T1000 (cell line): ENCODE data around the gene MLH1.
"Not testable (repeated sequence)": the region's sequence is repeated elsewhere in the genome, so short reads cannot be mapped to it uniquely, and the experiment has no call there.

ENCODE experiments used
- DNase-seq: peaks from one replicate; lab custom pipeline; 2025; ENCODE audit warnings: mixed read lengths; lab: John Stamatoyannopoulos, UW

MLH1 gene

DNA sequence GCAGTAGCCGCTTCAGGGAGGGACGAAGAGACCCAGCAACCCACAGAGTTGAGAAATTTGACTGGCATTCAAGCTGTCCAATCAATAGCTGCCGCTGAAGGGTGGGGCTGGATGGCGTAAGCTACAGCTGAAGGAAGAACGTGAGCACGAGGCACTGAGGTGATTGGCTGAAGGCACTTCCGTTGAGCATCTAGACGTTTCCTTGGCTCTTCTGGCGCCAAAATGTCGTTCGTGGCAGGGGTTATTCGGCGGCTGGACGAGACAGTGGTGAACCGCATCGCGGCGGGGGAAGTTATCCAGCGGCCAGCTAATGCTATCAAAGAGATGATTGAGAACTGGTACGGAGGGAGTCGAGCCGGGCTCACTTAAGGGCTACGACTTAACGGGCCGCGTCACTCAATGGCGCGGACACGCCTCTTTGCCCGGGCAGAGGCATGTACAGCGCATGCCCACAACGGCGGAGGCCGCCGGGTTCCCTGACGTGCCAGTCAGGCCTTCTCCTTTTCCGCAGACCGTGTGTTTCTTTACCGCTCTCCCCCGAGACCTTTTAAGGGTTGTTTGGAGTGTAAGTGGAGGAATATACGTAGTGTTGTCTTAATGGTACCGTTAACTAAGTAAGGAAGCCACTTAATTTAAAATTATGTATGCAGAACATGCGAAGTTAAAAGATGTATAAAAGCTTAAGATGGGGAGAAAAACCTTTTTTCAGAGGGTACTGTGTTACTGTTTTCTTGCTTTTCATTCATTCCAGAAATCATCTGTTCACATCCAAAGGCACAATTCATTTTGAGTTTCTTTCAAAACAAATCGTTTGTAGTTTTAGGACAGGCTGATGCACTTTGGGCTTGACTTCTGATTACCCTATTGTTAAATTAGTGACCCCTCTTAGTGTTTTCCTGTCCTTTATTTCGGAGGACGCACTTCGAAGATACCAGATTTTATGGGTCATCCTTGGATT is at the start of gene MLH1:
MLH1 (plus strand) TSS at position 193 of the 958 bp plus-strand sequence; CDS start at position 223, 30 bp downstream.
- no peak for DNase-seq

- no peak for DNase-seq
Measured at GRCh38 chr3:36943601-36944000, 49.7 kb upstream of the MLH1 start.

GRCh38 chr3:36944012-36944640 is 49.2 kb upstream of the MLH1 start:
- peak; percentile 23 for DNase-seq

DNA sequence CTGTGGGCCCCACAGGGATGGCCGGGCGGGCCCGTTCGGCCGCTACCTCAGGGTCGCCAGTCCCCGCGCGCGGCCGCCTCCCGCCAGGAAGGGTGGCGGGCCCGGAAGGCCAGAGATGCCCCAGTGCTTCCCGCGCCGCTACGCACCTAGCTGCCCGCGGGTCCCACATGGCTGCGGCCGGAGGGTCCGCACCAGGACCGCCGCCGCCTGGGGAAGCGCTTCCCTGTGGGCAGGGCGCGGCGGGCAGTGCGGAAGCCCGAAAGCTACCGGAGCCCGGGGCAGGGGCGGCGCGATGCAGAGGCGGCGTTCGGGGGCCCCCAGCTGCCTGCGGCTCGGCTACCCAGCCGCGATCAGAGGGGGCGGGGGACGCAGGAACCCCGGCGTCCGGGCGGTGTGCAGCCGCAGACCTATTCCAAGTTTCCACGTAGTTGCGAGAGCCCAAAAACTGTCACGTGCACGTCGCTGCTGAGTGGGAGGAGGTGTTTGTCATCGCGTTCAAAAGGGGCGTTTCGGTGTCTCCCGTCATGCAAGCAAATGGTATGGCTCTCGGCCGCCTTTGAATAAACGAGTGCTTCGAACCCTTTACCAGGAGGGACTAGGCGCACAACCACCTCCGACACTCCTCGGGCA is 48.6 kb upstream of the MLH1 start, which contains the start of gene TRANK1:
TRANK1 (minus strand) TSS at position 414 of the 630 bp plus-strand sequence; CDS start at position 169, 245 bp downstream.
- DNase-seq = no peak

DNA sequence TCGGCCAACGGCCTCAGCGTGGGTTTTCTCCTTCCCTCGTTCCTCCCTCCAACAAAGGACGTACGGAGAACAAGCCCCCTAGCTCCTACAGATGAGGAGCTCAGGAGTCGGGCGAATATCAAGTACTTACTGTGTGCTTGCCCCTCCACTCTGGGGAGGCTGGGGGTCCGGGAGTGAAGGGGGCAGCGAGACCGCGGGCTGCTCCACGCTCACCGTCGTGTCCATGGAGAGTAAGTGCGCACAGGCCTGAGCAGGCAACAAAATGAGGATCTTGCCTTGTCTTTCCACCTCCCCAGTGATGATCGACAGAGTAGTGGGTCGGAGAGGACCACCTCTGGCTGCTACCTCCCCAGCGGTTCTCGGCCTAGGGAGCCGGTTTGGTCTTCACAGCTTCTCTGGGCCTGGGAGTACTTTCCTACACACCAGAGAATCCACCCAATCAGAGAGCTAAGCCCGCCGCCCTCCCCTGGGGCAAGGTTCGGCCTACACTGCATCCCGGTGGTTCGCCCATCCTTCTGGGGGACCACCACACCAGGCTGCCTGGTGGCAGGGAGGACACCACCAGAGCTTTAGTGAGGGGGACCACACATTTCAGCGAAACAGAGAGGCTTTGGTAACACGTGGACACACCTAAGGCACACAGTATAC is 47.9 kb upstream of the MLH1 start:
- no peak for DNase-seq

GRCh38 chr3:36947814-36948213 is 45.5 kb upstream of the MLH1 start:
- not testable (repeated sequence) for DNase-seq

- no peak for DNase-seq
Measured at GRCh38 chr3:36954452-36955134, 38.7 kb upstream of the MLH1 start.

DNA sequence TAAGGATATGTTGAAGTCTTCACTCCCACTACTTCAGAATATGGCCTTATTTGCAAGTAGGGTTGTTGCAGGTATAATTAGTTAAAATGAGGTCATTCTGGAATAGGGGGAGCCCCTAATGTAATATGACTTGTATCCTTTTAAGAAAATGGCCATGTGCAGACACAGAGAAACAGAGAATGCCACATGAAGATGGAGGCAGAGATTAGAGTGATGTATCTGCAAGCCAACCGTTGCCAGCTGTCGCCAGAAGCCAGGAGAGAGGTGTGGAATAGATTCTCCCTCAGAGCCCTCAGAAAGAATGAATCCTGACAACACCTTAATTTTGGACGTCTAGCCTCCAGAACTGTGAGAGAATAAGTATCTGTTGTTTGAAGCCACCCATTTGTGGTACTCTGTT is 37.2 kb upstream of the MLH1 start:
- DNase-seq = no peak

DNA sequence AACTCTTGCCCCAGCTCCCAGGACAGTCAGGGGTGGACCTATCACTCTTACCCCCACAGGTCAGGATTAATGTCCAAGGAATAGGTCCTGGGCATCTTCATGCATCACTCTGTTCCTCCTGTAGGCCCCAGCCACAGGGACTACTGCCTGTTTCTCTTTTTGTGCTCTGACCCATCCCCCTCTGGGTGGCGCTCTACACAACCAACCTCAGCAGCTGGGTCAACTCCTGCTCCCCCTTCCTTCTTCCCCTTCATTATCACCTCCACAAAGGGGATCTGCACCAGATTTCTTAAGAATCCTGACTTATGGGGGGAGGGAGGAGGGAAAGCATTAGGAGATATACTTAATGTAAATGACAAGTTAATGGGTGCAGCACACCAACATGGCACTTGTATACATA is 36.3 kb upstream of the MLH1 start:
- DNase-seq = no peak

GRCh38 chr3:36957862-36958686 is 35.2 kb upstream of the MLH1 start:
- no peak for DNase-seq

DNA sequence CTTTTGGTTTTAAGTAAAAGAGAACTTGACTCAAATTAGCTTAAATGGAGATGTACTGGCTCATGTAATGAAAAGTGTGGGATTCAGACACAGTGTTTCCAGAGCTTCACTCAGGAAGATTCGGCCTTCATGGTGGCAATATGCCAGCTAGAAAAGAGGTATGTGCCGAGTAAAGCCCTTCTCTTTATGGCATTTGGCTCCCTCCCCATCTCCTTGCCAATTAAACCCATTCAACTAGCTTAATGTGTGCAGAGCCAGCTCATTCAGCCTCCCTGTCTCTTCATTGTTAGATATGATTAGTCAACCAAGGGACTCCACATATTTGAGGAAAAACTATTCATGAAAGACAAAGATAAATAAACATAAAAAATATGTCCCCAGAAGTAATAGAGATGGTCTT is 33.5 kb upstream of the MLH1 start:
- DNase-seq = no peak

- no peak for DNase-seq
Measured at GRCh38 chr3:36960502-36960901, 32.8 kb upstream of the MLH1 start.

DNA sequence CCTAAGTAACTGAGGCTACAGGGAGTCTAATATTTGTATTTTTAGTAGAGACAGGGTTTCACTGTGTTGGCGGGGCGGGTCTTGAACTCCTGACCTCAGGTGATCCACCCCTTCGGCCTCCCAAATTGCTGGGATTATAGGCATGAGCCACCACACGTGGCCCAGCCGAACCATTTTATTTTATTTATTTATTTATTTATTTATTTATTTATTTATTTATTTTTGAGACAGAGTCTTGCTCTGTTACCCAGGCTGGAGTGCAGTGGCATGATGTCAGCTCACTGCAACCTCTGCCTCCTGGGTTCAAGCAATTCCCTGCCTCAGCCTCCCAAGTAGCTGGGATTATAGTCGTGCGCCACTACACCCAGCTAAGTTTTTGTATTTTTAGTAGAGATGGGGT is 30.3 kb upstream of the MLH1 start:
- not testable (repeated sequence) for DNase-seq

GRCh38 chr3:36964331-36964730 is 29.0 kb upstream of the MLH1 start:
- DNase-seq = no peak

DNA sequence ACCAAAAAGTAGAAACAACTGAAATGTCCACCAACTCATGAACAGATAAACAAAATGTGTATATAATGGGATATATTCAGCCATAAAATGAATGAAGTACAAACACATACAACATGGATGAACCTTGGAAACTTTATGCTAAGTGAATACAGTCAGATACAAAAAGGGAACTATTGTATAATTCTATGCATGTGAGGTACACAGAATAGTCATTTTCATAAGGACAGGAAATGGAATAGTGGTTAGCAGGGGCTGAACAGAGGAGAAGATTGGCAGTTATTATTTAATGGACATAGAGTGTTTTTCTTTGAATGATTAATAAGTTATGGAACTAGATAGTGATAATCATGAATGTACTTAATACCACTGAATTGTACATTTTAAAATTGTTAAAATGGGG is 28.5 kb upstream of the MLH1 start:
- DNase-seq = no peak

DNA sequence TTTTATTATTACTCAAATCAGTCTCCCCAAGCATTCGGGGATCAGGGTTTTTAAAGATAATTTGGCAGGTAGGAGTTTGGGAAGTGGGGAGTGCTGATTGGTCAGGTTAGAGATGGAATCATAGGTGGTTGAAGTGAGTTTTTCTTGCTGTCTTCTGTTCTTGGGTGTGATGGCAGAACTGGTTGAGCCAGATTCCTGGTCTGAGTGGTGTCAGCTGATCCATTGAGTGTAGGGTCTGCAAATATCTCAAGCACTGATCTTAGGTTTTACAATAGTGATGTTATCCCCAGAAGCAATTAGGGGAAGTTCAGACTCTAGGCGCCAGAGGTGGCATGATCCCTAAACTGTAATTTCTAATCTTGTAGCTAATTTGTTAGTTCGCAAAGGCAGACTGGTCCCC is 27.9 kb upstream of the MLH1 start:
- no peak for DNase-seq

DNA sequence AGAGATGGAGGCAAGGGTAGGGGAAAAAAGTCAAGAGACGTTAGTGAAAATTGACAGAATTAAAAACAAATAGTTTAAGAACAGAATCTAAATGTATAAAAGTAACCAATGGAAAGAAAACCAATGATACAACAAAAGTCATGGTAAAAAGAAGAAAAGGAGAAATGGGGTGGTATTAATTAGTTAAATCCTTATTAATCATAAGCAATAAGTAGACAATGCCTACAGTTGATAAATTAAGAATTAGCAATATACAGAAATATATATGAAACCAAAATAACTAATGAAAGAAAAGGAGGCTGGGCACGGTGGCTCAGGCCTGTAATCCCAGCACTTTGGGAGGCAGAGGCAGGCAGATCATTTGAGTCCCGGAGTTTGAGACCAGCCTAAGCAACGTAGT is 24.2 kb upstream of the MLH1 start:
- DNase-seq = no peak

GRCh38 chr3:36969540-36970432 is 23.5 kb upstream of the MLH1 start:
- peak; percentile 48 for DNase-seq

DNA sequence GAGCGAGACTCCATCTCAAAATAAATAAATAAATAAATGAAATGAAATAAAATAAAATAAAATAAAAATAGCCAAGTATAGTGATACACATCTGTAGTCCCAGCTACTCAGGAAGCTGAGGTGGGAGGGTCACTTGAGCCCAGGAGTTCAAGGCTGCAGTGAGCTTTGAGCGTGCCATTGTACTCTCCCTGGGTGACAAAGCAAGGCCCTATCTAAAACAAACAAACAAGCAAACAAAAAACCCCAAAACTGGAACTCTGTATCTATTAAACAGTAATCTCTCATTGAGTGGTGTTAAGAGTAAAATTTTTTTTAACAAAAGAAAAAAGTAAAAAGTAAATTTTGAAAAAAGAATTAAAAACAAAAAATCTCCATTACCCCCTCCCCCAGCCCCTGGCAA is 21.2 kb upstream of the MLH1 start:
- DNase-seq = no peak

DNA sequence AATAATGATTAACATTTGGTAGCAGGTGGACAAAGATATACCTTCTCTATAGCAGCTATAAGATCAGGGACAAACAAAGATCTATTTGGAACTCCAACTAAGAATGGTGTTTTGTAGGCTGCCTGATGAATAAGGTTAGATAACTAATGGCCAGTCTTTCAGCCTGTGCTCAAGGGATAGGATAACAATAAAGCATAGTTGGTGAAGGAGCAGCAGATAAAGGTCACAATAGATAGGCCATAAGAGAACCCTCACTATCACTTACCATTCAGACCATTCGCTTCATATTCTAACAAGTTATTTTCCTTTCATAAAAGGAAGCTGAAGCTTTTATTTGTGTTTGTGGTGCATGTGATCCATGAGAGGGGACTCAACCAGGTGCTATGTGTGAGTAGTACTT is 20.2 kb upstream of the MLH1 start:
- DNase-seq = no peak
